B cell (primary cell): ENCODE results near the gene ATG12. TPM values are rescaled to one million over a fixed set of nuclear protein-coding genes. Genes with fewer than 3 reads are reported as not detected.
"Not testable (repeated sequence)": the region's sequence is repeated elsewhere in the genome, so short reads cannot be mapped to it uniquely, and the experiment has no call there.

Experiments
- ATAC-seq: fragments of 200-7000 bp; cut with Tn5 transposase; one replicate; pipeline ENCODE4 v1.10.0; 2021; ENCODE audit warnings: low read depth, mild to moderate bottlenecking, moderate number of reproducible peaks, moderate library complexity
- CTCF ChIA-PET: fragments of 350-600 bp; sonication (Branson Sonifier 250); formaldehyde crosslinking; loops from one replicate; lab custom pipeline; 2021; ENCODE audit warnings: antibody characterized with exemption, inconsistent platforms; lab: Charles Lee
- POLR2A ChIA-PET: fragments of 350-600 bp; sonication (Branson Sonifier 250); formaldehyde crosslinking; loops from one replicate; lab custom pipeline; 2021; ENCODE audit warnings: antibody characterized with exemption; lab: Charles Lee
- DNase-seq: peaks from one replicate; pipeline ENCODE4 v3.0.0; 2013
- H2AFZ ChIP-seq: 2 replicates; pipeline ENCODE4 v1.6.1; 2012; ENCODE audit warnings: mild to moderate bottlenecking, low read depth, low read length; ENCODE audit not compliant: insufficient read depth, poor library complexity, severe bottlenecking
- H3K27ac ChIP-seq, 2 donors: 1 replicate in 1 of 2; 2 replicates in 1 of 2; pipeline ENCODE4 v1.5.1; 2012 to 2013; ENCODE audit warnings: low read length in 2 of 2, mild to moderate bottlenecking in 2 of 2, moderate library complexity in 1 of 2
- H3K27me3 ChIP-seq, 4 experiments: fragments of 200-600 bp in 1 of 4; sonication (generic) in 1 of 4; replicated peaks in 1 of 4; 1 replicate in 2 of 4; 2 replicates in 2 of 4; pipeline versions ENCODE4 v1.6.1 to v1.7.0; 2013 to 2016; ENCODE audit warnings: low read length in 3 of 4, mild to moderate bottlenecking in 2 of 4, mixed read lengths in 1 of 4, moderate library complexity in 1 of 4; ENCODE audit not compliant: insufficient read depth in 4 of 4, control insufficient read depth in 3 of 4; ENCODE audit errors: control extremely low read depth in 1 of 4
- H3K36me3 ChIP-seq, 2 experiments: replicated peaks in 1 of 2; 1 replicate in 1 of 2; 2 replicates in 1 of 2; pipeline versions ENCODE4 v1.6.1 to v1.7.1; 2013; ENCODE audit warnings: low read length in 1 of 2; ENCODE audit not compliant: insufficient read depth in 2 of 2, control insufficient read depth in 1 of 2; ENCODE audit errors: control extremely low read depth in 1 of 2, extremely low read depth in 1 of 2
- H3K4me1 ChIP-seq, 2 donors: fragments of 200-600 bp in 1 of 2; sonication (generic) in 1 of 2; 1 replicate in 1 of 2; 2 replicates in 1 of 2; pipeline versions ENCODE4 v1.5.1 to v1.6.1; 2013 to 2017; ENCODE audit warnings: low read length in 2 of 2; ENCODE audit not compliant: control insufficient read depth in 2 of 2, insufficient read depth in 2 of 2
- H3K4me2 ChIP-seq: replicated peaks from 2 replicates; pipeline ENCODE3; 2012; ENCODE audit warnings: mild to moderate bottlenecking, low read depth, low read length; ENCODE audit not compliant: poor library complexity, severe bottlenecking
- H3K4me3 ChIP-seq, 5 experiments: fragments of 200-600 bp in 1 of 5; sonication (generic) in 1 of 5; 1 replicate in 3 of 5; 2 replicates in 2 of 5; pipeline versions ENCODE4 v1.5.1 to v1.7.0; 2011 to 2016; ENCODE audit warnings: low read length in 4 of 5, mild to moderate bottlenecking in 4 of 5, low read depth in 2 of 5, control low read depth in 1 of 5, moderate library complexity in 1 of 5; ENCODE audit not compliant: insufficient read depth in 1 of 5; ENCODE audit errors: control extremely low read depth in 1 of 5, extremely low read depth in 1 of 5
- H3K79me2 ChIP-seq: fragments of 200-600 bp; sonication (generic); one replicate; pipeline ENCODE4 v1.6.0; 2016; ENCODE audit warnings: low read length; ENCODE audit not compliant: control insufficient read depth, insufficient read depth
- H3K9ac ChIP-seq: fragments of 200-600 bp; sonication (generic); 2 replicates; pipeline ENCODE4 v1.6.1; 2017; ENCODE audit warnings: mild to moderate bottlenecking, low read length, moderate library complexity
- H3K9me3 ChIP-seq, 3 donors: one replicate each; pipeline versions ENCODE4 v1.6.1 to v1.7.1; 2013; ENCODE audit warnings: low read length in 2 of 3; ENCODE audit not compliant: control insufficient read depth in 2 of 3, insufficient read depth in 1 of 3; ENCODE audit errors: control extremely low read depth in 1 of 3
- H4K20me1 ChIP-seq: 2 replicates; pipeline ENCODE4 v1.6.0; 2012; ENCODE audit warnings: mild to moderate bottlenecking, low read length; ENCODE audit not compliant: insufficient read depth, control insufficient read depth, poor library complexity, severe bottlenecking
- H3K27ac Mint-ChIP-seq: one replicate; pipeline ENCODE4 v1.8.0; 2021; ENCODE audit warnings: mixed read lengths
- H3K27me3 Mint-ChIP-seq: one replicate; pipeline ENCODE4 v1.8.0; 2021; ENCODE audit warnings: mixed read lengths
- H3K4me1 Mint-ChIP-seq: one replicate; pipeline ENCODE4 v1.8.0; 2021; ENCODE audit warnings: mixed read lengths
- H3K4me3 Mint-ChIP-seq: one replicate; pipeline ENCODE4 v1.8.0; 2021; ENCODE audit warnings: mixed read lengths
- H3K9me3 Mint-ChIP-seq: one replicate; pipeline ENCODE4 v1.8.0; 2022; ENCODE audit warnings: mixed read lengths; ENCODE audit not compliant: insufficient read depth
- CTCF ChIP-seq: fragments of 200-600 bp; IDR thresholded peaks from one replicate; pipeline ENCODE4 v1.8.0; 2022; ENCODE audit warnings: antibody characterized with exemption, mild to moderate bottlenecking
- EZH2 ChIP-seq: IDR thresholded peaks from 2 replicates; pipeline ENCODE4 v1.6.1; 2012; ENCODE audit warnings: borderline replicate concordance, low read depth, mild to moderate bottlenecking, moderate library complexity, low read length; ENCODE audit not compliant: insufficient read depth, poor library complexity, severe bottlenecking
- WGBS: methylation state at CpG from one replicate; pipeline ENCODE4 v1.1.5; 2013; ENCODE audit warnings: missing lambda C conversion rate; ENCODE audit not compliant: insufficient coverage; 5-methylcytosine and 5-hydroxymethylcytosine counted together
- intact Hi-C: fragments of 100-400 bp; cut with micrococcal nuclease; formaldehyde crosslinking; loops from one replicate; pipeline ENCODE4 v1.10.0; 2022
- polyA plus RNA-seq: library from polyadenylated mRNA; depleted of rRNA; stranded (reverse); fragments of >200 nt; gene quantifications from 2 replicates; pipeline ENCODE4 v1.2.3, GENCODE V29; 2012
- total RNA-seq, 2 donors: library from RNA; stranded (reverse); fragments of 120-200 nt in 1 of 2; gene quantifications; 1 replicate in 1 of 2; 2 replicates in 1 of 2; pipeline versions ENCODE4 v1.2.3 to v1.2.4, GENCODE V29; 2013 to 2022

Gene ATG12
- total and polyA plus RNA-seq, 2 donors (not counting 1 experiment from before 2014, with no cell fraction given), result 60.8 to 97.5 TPM

- POLR2A ChIA-PET, result no interaction called here
- ATAC-seq, result no peak
- peaks cover 14 to 29% of the 10 kb centered on the region in 2 experiments for H3K36me3 ChIP-seq
Measured at GRCh38 chr5:115829913-115830312, 11.5 kb downstream of the ATG12 start.

GRCh38 chr5:115825948-115826347 lies 15.4 kb downstream of the ATG12 start:
- H3K9me3 ChIP-seq, result peaks cover 0 to 3% (median 0%) of the 10 kb centered on the region in 3 donors
- H3K27ac ChIP-seq, result no peak overlapping the region
- peaks cover 13% of the 10 kb centered on the region for H3K27me3 Mint-ChIP-seq
- no peak for DNase-seq
- H3K9me3 Mint-ChIP-seq, result peaks cover 7% of the 10 kb centered on the region
- no peak overlapping the region for H3K27ac Mint-ChIP-seq
- WGBS, result 100% methylated on average over 4 of the region's 4 CpGs
- H2AFZ ChIP-seq, result no peak overlapping the region
- no peak overlapping the region for H3K4me3 ChIP-seq
- H3K9ac ChIP-seq, result no peak overlapping the region
- ChIA-PET CTCF (interaction anchor here (2.0 kb wide), 1 partner anchor 191 kb away, joined by 13 read pairs; no protein-coding TSS in a partner anchor), POLR2A (no interaction called here)
- no peaks in the 10 kb centered on the region for H3K4me1 ChIP-seq
- no peak overlapping the region for H3K4me3 Mint-ChIP-seq
- no peaks in the 10 kb centered on the region for H3K79me2 ChIP-seq
- intact Hi-C loops, result no loop called here
- no peak for TF ChIP-seq CTCF
- TF ChIP-seq EZH2, result no peak
- no peaks in the 10 kb centered on the region for H4K20me1 ChIP-seq
- H3K4me2 ChIP-seq, result no peak overlapping the region
- peaks cover 4 to 16% of the 10 kb centered on the region in 2 experiments for H3K36me3 ChIP-seq
- peaks cover 0 to 4% (median 0%) of the 10 kb centered on the region in 4 experiments for H3K27me3 ChIP-seq
- no peaks in the 10 kb centered on the region for H3K4me1 Mint-ChIP-seq
- no peak for ATAC-seq

More at GRCh38 chr5:115829913-115830312, 11.5 kb downstream of the ATG12 start:
- CTCF ChIA-PET, result no interaction called here
- H3K4me2 ChIP-seq, result no peak overlapping the region
- no peaks in the 10 kb centered on the region for H4K20me1 ChIP-seq
- Mint-ChIP-seq H3K27ac (no peak overlapping the region), H3K4me1 (peaks cover 5% of the 10 kb centered on the region), H3K9me3 (peaks cover 3% of the 10 kb centered on the region), H3K27me3 (peaks cover 1% of the 10 kb centered on the region), H3K4me3 (no peak overlapping the region)
- no CpG with 5 or more reads among the region's 5 CpGs for WGBS
- H3K9ac ChIP-seq, result no peak overlapping the region
- H3K4me1 ChIP-seq, result no peaks in the 10 kb centered on the region
- no peaks in the 10 kb centered on the region for H3K79me2 ChIP-seq
- intact Hi-C loops, result no loop called here
- no peak overlapping the region for H2AFZ ChIP-seq
- H3K9me3 ChIP-seq, result peaks cover 0 to 3% (median 0%) of the 10 kb centered on the region in 3 donors
- no peak overlapping the region for H3K27ac ChIP-seq
- H3K4me3 ChIP-seq, result no peak overlapping the region
- no peak for TF ChIP-seq EZH2
- TF ChIP-seq CTCF, result no peak
- H3K27me3 ChIP-seq, result no peaks in the 10 kb centered on the region
- DNase-seq, result no peak

GRCh38 chr5:115824983-115825382 lies 16.4 kb downstream of the ATG12 start:
- H3K79me2 ChIP-seq, H3K9me3 ChIP-seq, DNase-seq, H3K4me1 ChIP-seq, H3K27ac ChIP-seq, H3K9me3 Mint-ChIP-seq, H3K4me2 ChIP-seq, H2AFZ ChIP-seq, H3K4me3 ChIP-seq, H3K4me3 Mint-ChIP-seq, H4K20me1 ChIP-seq, ATAC-seq, H3K9ac ChIP-seq, H3K27ac Mint-ChIP-seq, CTCF ChIA-PET, intact Hi-C loops, H3K4me1 Mint-ChIP-seq, POLR2A ChIA-PET, H3K27me3 ChIP-seq: not testable (repeated sequence)
- WGBS, result no CpG with 5 or more reads among the region's 1 CpG
- peaks cover 3 to 12% of the 10 kb centered on the region in 2 experiments for H3K36me3 ChIP-seq
- peaks cover 23% of the 10 kb centered on the region for H3K27me3 Mint-ChIP-seq
